Measurements from ENCODE around the gene UBTD1.

UBTD1 gene

DNA sequence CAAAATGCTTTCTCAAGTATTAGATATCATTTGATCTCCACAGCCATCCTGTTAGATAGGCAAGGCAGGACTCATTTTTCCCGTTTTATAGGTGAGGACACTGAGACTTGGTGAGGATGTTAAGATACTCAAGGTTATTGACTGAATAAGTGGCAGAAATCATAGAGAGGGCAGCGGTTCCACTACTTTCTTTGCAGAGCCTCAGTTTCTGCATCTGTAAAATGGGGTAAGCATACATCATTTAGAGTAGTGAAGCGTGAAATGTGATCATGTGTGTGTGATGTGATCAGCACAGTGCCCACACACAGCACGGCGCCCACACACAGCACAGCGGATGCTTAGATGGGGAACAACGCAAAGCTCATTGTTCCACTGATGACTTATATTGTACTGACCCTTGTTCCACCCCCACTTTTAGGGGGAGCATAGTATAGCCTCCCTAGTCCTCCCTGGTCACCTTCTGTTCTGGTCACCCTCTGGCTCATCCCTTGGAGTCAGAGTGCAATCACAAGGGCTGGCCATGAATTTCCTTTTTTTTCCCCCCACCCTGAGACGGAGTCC lies 10.5 kb downstream of the UBTD1 start:
- H3K9me3 ChIP-seq = no peaks in the 10 kb centered on the region
- H3K27ac ChIP-seq = no peak overlapping the region
- TF ChIP-seq, protein P1, sequence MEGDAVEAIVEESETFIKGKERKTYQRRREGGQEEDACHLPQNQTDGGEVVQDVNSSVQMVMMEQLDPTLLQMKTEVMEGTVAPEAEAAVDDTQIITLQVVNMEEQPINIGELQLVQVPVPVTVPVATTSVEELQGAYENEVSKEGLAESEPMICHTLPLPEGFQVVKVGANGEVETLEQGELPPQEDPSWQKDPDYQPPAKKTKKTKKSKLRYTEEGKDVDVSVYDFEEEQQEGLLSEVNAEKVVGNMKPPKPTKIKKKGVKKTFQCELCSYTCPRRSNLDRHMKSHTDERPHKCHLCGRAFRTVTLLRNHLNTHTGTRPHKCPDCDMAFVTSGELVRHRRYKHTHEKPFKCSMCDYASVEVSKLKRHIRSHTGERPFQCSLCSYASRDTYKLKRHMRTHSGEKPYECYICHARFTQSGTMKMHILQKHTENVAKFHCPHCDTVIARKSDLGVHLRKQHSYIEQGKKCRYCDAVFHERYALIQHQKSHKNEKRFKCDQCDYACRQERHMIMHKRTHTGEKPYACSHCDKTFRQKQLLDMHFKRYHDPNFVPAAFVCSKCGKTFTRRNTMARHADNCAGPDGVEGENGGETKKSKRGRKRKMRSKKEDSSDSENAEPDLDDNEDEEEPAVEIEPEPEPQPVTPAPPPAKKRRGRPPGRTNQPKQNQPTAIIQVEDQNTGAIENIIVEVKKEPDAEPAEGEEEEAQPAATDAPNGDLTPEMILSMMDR (IDR thresholded peaks at IDR 0.05) = no peak
- peaks cover 0 to 8% (median 0%) of the 10 kb centered on the region in 4 donors for H3K4me1 ChIP-seq
- intact Hi-C loops (cut with DNase I; ENCODE audit: low total_unique reads) = no loop called here
- H3K4me3 ChIP-seq = no peak overlapping the region
- H3K27me3 ChIP-seq = no peaks in the 10 kb centered on the region
- H3K36me3 ChIP-seq = no peaks in the 10 kb centered on the region
- DNase-seq = no peak

DNA sequence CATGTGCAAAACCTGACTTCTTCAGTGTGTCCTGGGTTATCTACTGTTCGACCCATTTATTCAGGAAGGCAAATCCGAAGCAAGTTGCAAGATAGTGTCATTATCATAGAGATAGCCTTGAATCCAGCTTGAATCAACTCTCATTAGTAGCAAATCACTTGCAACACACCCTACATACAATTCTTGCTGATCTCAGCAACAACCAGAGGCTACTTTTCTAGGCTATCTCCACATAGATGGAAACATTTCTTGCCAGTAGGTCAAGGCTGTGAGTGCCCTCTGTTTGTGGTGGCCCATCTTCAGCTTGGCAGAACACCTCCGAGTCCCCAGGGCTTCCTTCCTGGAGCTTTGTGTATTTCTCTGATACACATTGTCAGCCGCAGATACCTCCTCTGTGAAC lies 12.0 kb downstream of the UBTD1 start:
- intact Hi-C loops (cut with DNase I; ENCODE audit: low total_unique reads) = no loop called here
- H3K27me3 ChIP-seq = no peaks in the 10 kb centered on the region
- H3K4me3 ChIP-seq = no peak overlapping the region
- DNase-seq = peak in 1 of 2 donors; percentile 7
- H3K9me3 ChIP-seq = no peaks in the 10 kb centered on the region
- TF ChIP-seq, protein P1 (IDR thresholded peaks at IDR 0.05) = no peak
- H3K4me1 ChIP-seq = peaks cover 0 to 8% (median 0%) of the 10 kb centered on the region in 4 donors
- H3K36me3 ChIP-seq = no peaks in the 10 kb centered on the region
- no peak overlapping the region for H3K27ac ChIP-seq

GRCh38 chr10:97511711-97512440 lies 13.2 kb downstream of the UBTD1 start:
- intact Hi-C loops (cut with DNase I; ENCODE audit: low total_unique reads) = no loop called here
- H3K27me3 ChIP-seq = no peaks in the 10 kb centered on the region
- H3K4me1 ChIP-seq = peaks cover 0 to 8% (median 0%) of the 10 kb centered on the region in 4 donors
- H3K4me3 ChIP-seq = no peak overlapping the region
- H3K27ac ChIP-seq = no peak overlapping the region
- TF ChIP-seq, protein P1 (IDR thresholded peaks at IDR 0.05) = no peak
- no peaks in the 10 kb centered on the region for H3K9me3 ChIP-seq
- peak; percentile 39 to 57 for DNase-seq
- no peaks in the 10 kb centered on the region for H3K36me3 ChIP-seq

DNA sequence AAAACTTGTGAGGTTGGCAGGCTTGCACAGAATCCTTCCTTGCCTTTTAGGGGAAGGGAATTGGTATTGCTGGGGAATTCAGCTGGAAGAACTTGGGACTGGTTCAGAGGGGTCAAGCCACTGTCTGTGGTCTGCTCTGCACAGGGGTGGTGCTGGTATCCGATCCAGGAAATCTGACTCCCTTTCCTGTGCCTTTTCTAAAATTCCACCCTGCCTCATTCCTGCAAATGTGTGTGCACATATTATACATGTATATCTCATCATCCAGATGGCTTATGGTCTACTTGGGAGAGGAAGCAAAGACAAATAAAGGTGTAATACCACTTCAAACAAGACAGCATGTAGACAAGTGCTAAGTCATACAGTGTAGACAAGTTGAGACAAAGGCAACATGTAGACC lies 14.3 kb downstream of the UBTD1 start:
- TF ChIP-seq, protein P1 (IDR thresholded peaks at IDR 0.05) = no peak
- intact Hi-C loops (cut with DNase I; ENCODE audit: low total_unique reads) = no loop called here
- Histone ChIP-seq H3K4me3 (no peak overlapping the region), H3K27ac (no peak overlapping the region), H3K9me3 (no peaks in the 10 kb centered on the region), H3K27me3 (no peaks in the 10 kb centered on the region), H3K4me1 (peaks cover 0 to 18% (median 4%) of the 10 kb centered on the region in 4 donors), H3K36me3 (no peaks in the 10 kb centered on the region)
- DNase-seq = no peak

GRCh38 chr10:97514344-97514743 lies 15.6 kb downstream of the UBTD1 start:
- H3K36me3 ChIP-seq = no peaks in the 10 kb centered on the region
- TF ChIP-seq, protein P1 (IDR thresholded peaks at IDR 0.05) = no peak
- intact Hi-C loops (cut with DNase I; ENCODE audit: low total_unique reads) = no loop called here
- DNase-seq = no peak
- H3K4me3 ChIP-seq = no peak overlapping the region
- no peaks in the 10 kb centered on the region for H3K27me3 ChIP-seq
- no peaks in the 10 kb centered on the region for H3K9me3 ChIP-seq
- no peak overlapping the region for H3K27ac ChIP-seq
- H3K4me1 ChIP-seq = peaks cover 0 to 26% (median 13%) of the 10 kb centered on the region in 4 donors
